Measurements from ENCODE around the gene MARK3. TPM values are rescaled to one million over a fixed set of nuclear protein-coding genes. Genes with fewer than 3 reads are reported as not detected.

Gene MARK3
- polyA plus RNA-seq, 3 donors, result 29.3 to 163 (median 44.7) TPM

DNA sequence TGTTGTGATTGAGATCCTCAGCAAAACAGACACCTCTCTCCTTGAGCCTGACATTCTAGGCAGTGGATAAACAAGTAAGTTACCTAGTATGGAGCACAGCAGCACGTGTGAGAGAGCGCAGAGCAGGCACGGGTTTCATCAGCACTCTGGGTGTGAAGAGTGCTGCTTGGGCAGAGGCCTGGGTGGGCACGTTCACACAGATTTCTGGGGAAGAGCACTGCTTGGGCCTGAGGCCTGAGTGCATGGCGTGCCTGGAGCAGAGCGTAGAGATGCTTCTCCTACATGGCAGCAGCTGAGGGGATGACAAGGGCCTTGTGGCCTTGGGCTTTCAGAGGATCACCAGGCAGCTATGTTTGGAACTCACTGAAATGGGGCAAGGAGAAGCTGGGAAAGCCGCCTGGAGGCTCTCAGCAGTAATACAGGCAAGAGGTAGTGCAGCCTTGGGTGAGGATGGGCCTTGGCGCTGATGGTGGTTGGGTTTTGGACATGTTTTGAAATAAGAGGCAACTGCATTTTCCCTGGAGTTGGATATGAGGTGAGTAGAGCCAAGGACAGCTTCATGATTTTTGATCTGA, 119.9 kb downstream of the MARK3 start:
- Histone ChIP-seq H3K4me3 (replicated peaks in 1 of 3; ENCODE audit: low read depth in 2 of 3, low read length in 3 of 3) (no peak overlapping the region), H3K27me3 (ENCODE audit: control insufficient read depth in 2 of 2, insufficient read depth in 2 of 2, low read length in 2 of 2) (no peaks in the 10 kb centered on the region), H4K20me1 (ENCODE audit: insufficient read depth, low read length) (peaks cover 53% of the 10 kb centered on the region), H3K9me3 (replicated peaks in 1 of 2; ENCODE audit: control insufficient read depth in 1 of 2, insufficient read depth in 1 of 2, low read length in 2 of 2) (no peaks in the 10 kb centered on the region), H3K4me2 (replicated peaks; ENCODE audit: extremely low read depth, low read length, poor library complexity, severe bottlenecking) (no peak overlapping the region), H2AFZ (ENCODE audit: insufficient read depth, low read depth, low read length, poor library complexity, severe bottlenecking) (no peak overlapping the region), H3K9ac (ENCODE audit: insufficient read depth, low read length, poor library complexity, severe bottlenecking) (no peak overlapping the region), H3K79me2 (ENCODE audit: insufficient read depth, low read length) (no peaks in the 10 kb centered on the region), H3K36me3 (replicated peaks in 1 of 2; ENCODE audit: control insufficient read depth in 1 of 2, insufficient read depth in 2 of 2, low read length in 2 of 2) (peaks cover 60 to 95% of the 10 kb centered on the region in 2 donors), H3K27ac (ENCODE audit: low read depth in 1 of 2, low read length in 2 of 2) (peak overlapping the region in 1 of 2 donors; percentile 11), H3K4me1 (ENCODE audit: control insufficient read depth in 1 of 2, insufficient read depth in 2 of 2, low read length in 2 of 2) (no peaks in the 10 kb centered on the region)
- H3K36me3 Mint-ChIP-seq, result peaks cover 66 to 93% of the 10 kb centered on the region in 2 donors
- peaks cover 1% of the 10 kb centered on the region for H3K4me1 Mint-ChIP-seq
- TF ChIP-seq, protein P1, sequence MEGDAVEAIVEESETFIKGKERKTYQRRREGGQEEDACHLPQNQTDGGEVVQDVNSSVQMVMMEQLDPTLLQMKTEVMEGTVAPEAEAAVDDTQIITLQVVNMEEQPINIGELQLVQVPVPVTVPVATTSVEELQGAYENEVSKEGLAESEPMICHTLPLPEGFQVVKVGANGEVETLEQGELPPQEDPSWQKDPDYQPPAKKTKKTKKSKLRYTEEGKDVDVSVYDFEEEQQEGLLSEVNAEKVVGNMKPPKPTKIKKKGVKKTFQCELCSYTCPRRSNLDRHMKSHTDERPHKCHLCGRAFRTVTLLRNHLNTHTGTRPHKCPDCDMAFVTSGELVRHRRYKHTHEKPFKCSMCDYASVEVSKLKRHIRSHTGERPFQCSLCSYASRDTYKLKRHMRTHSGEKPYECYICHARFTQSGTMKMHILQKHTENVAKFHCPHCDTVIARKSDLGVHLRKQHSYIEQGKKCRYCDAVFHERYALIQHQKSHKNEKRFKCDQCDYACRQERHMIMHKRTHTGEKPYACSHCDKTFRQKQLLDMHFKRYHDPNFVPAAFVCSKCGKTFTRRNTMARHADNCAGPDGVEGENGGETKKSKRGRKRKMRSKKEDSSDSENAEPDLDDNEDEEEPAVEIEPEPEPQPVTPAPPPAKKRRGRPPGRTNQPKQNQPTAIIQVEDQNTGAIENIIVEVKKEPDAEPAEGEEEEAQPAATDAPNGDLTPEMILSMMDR (IDR thresholded peaks at IDR 0.05), result no peak
- H3K4me3 Mint-ChIP-seq, result no peak overlapping the region
- H3K9me3 Mint-ChIP-seq, result no peaks in the 10 kb centered on the region
- DNase-seq, result no peak
- 88% methylated on average over 8 of the region's 8 CpGs for WGBS (ENCODE audit: insufficient coverage)
- H3K27ac Mint-ChIP-seq, result peak overlapping the region in 4 of 7 donors; percentile 13 to 41 (median 30)
- no peaks in the 10 kb centered on the region for H3K27me3 Mint-ChIP-seq (ENCODE audit: low read depth in 3 of 3)
- intact Hi-C loops (cut with micrococcal nuclease), result loop anchor here in 1 of 2 donors (5.0 kb wide), 1 partner anchor 42 kb away; no protein-coding TSS in a partner anchor

GRCh38 chr14:103507751-103508150, 122.5 kb downstream of the MARK3 start:
- Mint-ChIP-seq H3K4me1 (no peaks in the 10 kb centered on the region), H3K27me3 (ENCODE audit: low read depth in 3 of 3) (peaks cover 0 to 2% (median 0%) of the 10 kb centered on the region in 3 donors), H3K36me3 (peaks cover 61 to 91% of the 10 kb centered on the region in 2 donors), H3K9me3 (no peaks in the 10 kb centered on the region), H3K27ac (no peak overlapping the region), H3K4me3 (no peak overlapping the region)
- Histone ChIP-seq H3K27me3 (ENCODE audit: control insufficient read depth in 2 of 2, insufficient read depth in 2 of 2, low read length in 2 of 2) (no peaks in the 10 kb centered on the region), H3K27ac (ENCODE audit: low read depth in 1 of 2, low read length in 2 of 2) (peak overlapping the region in 1 of 2 donors; percentile 14), H2AFZ (ENCODE audit: insufficient read depth, low read depth, low read length, poor library complexity, severe bottlenecking) (no peak overlapping the region), H3K4me3 (replicated peaks in 1 of 3; ENCODE audit: low read depth in 2 of 3, low read length in 3 of 3) (no peak overlapping the region), H3K9me3 (replicated peaks in 1 of 2; ENCODE audit: control insufficient read depth in 1 of 2, insufficient read depth in 1 of 2, low read length in 2 of 2) (no peaks in the 10 kb centered on the region), H3K79me2 (ENCODE audit: insufficient read depth, low read length) (no peaks in the 10 kb centered on the region), H3K9ac (ENCODE audit: insufficient read depth, low read length, poor library complexity, severe bottlenecking) (no peak overlapping the region), H3K36me3 (replicated peaks in 1 of 2; ENCODE audit: control insufficient read depth in 1 of 2, insufficient read depth in 2 of 2, low read length in 2 of 2) (peaks cover 46 to 88% of the 10 kb centered on the region in 2 donors), H3K4me1 (ENCODE audit: control insufficient read depth in 1 of 2, insufficient read depth in 2 of 2, low read length in 2 of 2) (no peaks in the 10 kb centered on the region), H4K20me1 (ENCODE audit: insufficient read depth, low read length) (peaks cover 31% of the 10 kb centered on the region), H3K4me2 (replicated peaks; ENCODE audit: extremely low read depth, low read length, poor library complexity, severe bottlenecking) (no peak overlapping the region)
- TF ChIP-seq, protein P1 (IDR thresholded peaks at IDR 0.05), result no peak
- WGBS (ENCODE audit: insufficient coverage), result no CpG with 5 or more reads among the region's 3 CpGs
- intact Hi-C loops (cut with micrococcal nuclease), result no loop called here
- DNase-seq, result no peak

All from CD14-positive monocyte (primary cell).